Naive B cell (primary cell): ENCODE results near the gene GCNA. TPM values are rescaled to one million over a fixed set of nuclear protein-coding genes. Genes with fewer than 3 reads are reported as not detected.
"Not testable (repeated sequence)": the region's sequence is repeated elsewhere in the genome, so short reads cannot be mapped to it uniquely, and the experiment has no call there.

ENCODE experiments used
- ATAC-seq, 2 donors: fragments of 150-1000 bp; cut with Tn5 transposase; 2 replicates each; pipeline ENCODE4 v1.10.0; 2021; ENCODE audit warnings: low read depth in 2 of 2, mild to moderate bottlenecking in 2 of 2, moderate library complexity in 2 of 2
- DNase-seq: peaks from one replicate; pipeline ENCODE4 v3.0.0; 2022
- H3K27ac Mint-ChIP-seq, 6 donors: one replicate each; pipeline ENCODE4 v1.8.0; 2020 to 2022; ENCODE audit warnings: mild to moderate bottlenecking in 6 of 6, mixed read lengths in 6 of 6, moderate library complexity in 5 of 6, inconsistent platforms in 2 of 6
- H3K27me3 Mint-ChIP-seq, 3 donors: one replicate each; pipeline ENCODE4 v1.8.0; 2021 to 2022; ENCODE audit warnings: mixed read lengths in 3 of 3, mild to moderate bottlenecking in 1 of 3
- H3K36me3 Mint-ChIP-seq, 2 donors: one replicate each; pipeline ENCODE4 v1.8.0; 2020 to 2022; ENCODE audit warnings: mixed read lengths in 2 of 2, inconsistent platforms in 1 of 2, mild to moderate bottlenecking in 1 of 2
- H3K4me1 Mint-ChIP-seq, 3 donors: one replicate each; pipeline ENCODE4 v1.8.0; 2020 to 2022; ENCODE audit warnings: mixed read lengths in 3 of 3, inconsistent platforms in 1 of 3, mild to moderate bottlenecking in 1 of 3, moderate library complexity in 1 of 3
- H3K4me3 Mint-ChIP-seq, 8 donors: one replicate each; pipeline ENCODE4 v1.8.0; 2020 to 2022; ENCODE audit warnings: mild to moderate bottlenecking in 8 of 8, mixed read lengths in 8 of 8, moderate library complexity in 8 of 8, inconsistent platforms in 2 of 8
- H3K9me3 Mint-ChIP-seq, 7 donors: one replicate each; pipeline ENCODE4 v1.8.0; 2020 to 2022; ENCODE audit warnings: mixed read lengths in 7 of 7, mild to moderate bottlenecking in 5 of 7, inconsistent platforms in 2 of 7, moderate library complexity in 1 of 7
- polyA plus RNA-seq, 6 donors: library from polyadenylated mRNA; unstranded; fragments of 300-500 nt; fragmentation: Illumina TruSeq; gene quantifications; one replicate each; pipeline ENCODE4 v1.2.3, GENCODE V29; 2021; ENCODE audit warnings: low read depth in 6 of 6

Gene GCNA
- polyA plus RNA-seq, 6 donors from 2014 or later: 0.16 to 0.52 (median 0.19) TPM; not detected in 3

DNA sequence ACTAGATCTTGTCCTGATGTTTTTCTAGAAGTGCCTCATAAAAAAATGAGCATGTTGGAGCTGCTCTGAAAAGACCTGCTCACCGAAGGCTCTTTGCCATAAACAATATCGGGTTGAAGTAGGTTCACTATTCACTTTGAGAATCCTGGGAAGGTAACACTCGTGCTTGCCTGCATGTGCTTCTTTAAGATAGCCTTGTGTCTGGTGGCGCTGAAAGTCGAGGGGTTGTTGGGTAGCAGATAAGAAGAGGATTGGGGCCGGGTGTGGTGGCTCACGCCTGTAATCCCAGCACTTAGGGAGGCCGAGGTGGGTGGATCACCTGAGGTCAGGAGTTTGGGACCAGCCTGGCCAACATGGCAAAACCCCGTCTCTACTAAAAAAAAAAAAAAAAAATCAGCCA is 33.5 kb downstream of the GCNA start:
- H3K27me3 Mint-ChIP-seq, H3K9me3 Mint-ChIP-seq, H3K27ac Mint-ChIP-seq, DNase-seq, ATAC-seq, H3K4me3 Mint-ChIP-seq: not testable (repeated sequence)
- Mint-ChIP-seq H3K36me3 (peaks cover 8 to 27% of the 10 kb centered on the region in 2 donors), H3K4me1 (peaks cover 10 to 25% (median 19%) of the 10 kb centered on the region in 3 donors)

GRCh38 chrX:71612256-71612655 is 34.0 kb downstream of the GCNA start:
- H3K9me3 Mint-ChIP-seq: peaks cover 0 to 7% (median 0%) of the 10 kb centered on the region in 7 donors
- H3K4me1 Mint-ChIP-seq: peaks cover 10 to 24% (median 15%) of the 10 kb centered on the region in 3 donors
- H3K4me3 Mint-ChIP-seq: no peak overlapping the region
- ATAC-seq: no peak
- no peak for DNase-seq
- H3K36me3 Mint-ChIP-seq: peaks cover 8 to 26% of the 10 kb centered on the region in 2 donors
- H3K27me3 Mint-ChIP-seq: peaks cover 0 to 6% (median 0%) of the 10 kb centered on the region in 3 donors
- no peak overlapping the region for H3K27ac Mint-ChIP-seq

GRCh38 chrX:71615056-71615455 is 36.8 kb downstream of the GCNA start:
- H3K27ac Mint-ChIP-seq: peak overlapping the region in 2 of 6 donors; percentile 37 to 65
- peaks cover 24 to 33% (median 30%) of the 10 kb centered on the region in 3 donors for H3K4me1 Mint-ChIP-seq
- ATAC-seq (no peak), DNase-seq (no peak)
- H3K9me3 Mint-ChIP-seq: no peaks in the 10 kb centered on the region
- peaks cover 0 to 8% of the 10 kb centered on the region in 2 donors for H3K36me3 Mint-ChIP-seq
- H3K27me3 Mint-ChIP-seq: no peaks in the 10 kb centered on the region
- no peak overlapping the region for H3K4me3 Mint-ChIP-seq

- Mint-ChIP-seq H3K27ac (peak overlapping the region in 2 of 6 donors; percentile 65 to 91), H3K27me3 (no peaks in the 10 kb centered on the region), H3K4me3 (peak overlapping the region in 2 of 8 donors; percentile 43 to 81), H3K36me3 (peaks cover 0 to 6% of the 10 kb centered on the region in 2 donors), H3K4me1 (peaks cover 32 to 33% (median 33%) of the 10 kb centered on the region in 3 donors), H3K9me3 (no peaks in the 10 kb centered on the region)
- no peak for DNase-seq
- no peak for ATAC-seq
These were observed 37.7 kb downstream of the GCNA start for GRCh38 chrX:71615954-71616353.

GRCh38 chrX:71616672-71617529 is 38.7 kb downstream of the GCNA start:
- Mint-ChIP-seq H3K4me1 (peaks cover 32 to 35% (median 33%) of the 10 kb centered on the region in 3 donors), H3K4me3 (peak overlapping the region in 3 of 8 donors; percentile 47 to 73 (median 59)), H3K36me3 (no peaks in the 10 kb centered on the region), H3K27me3 (no peaks in the 10 kb centered on the region), H3K9me3 (no peaks in the 10 kb centered on the region), H3K27ac (peak overlapping the region in 3 of 6 donors; percentile 26 to 91 (median 72))
- ATAC-seq: no peak
- no peak for DNase-seq

- Mint-ChIP-seq H3K27ac (peak overlapping the region in 3 of 6 donors; percentile 49 to 92 (median 91)), H3K9me3 (peaks cover 0 to 2% (median 0%) of the 10 kb centered on the region in 7 donors), H3K36me3 (no peaks in the 10 kb centered on the region), H3K27me3 (no peaks in the 10 kb centered on the region), H3K4me3 (peak overlapping the region in 6 of 8 donors; percentile 24 to 67 (median 54)), H3K4me1 (peaks cover 35 to 43% (median 35%) of the 10 kb centered on the region in 3 donors)
- DNase-seq (no peak), ATAC-seq (no peak)
These were observed 39.5 kb downstream of the GCNA start for GRCh38 chrX:71617742-71618141.

DNA sequence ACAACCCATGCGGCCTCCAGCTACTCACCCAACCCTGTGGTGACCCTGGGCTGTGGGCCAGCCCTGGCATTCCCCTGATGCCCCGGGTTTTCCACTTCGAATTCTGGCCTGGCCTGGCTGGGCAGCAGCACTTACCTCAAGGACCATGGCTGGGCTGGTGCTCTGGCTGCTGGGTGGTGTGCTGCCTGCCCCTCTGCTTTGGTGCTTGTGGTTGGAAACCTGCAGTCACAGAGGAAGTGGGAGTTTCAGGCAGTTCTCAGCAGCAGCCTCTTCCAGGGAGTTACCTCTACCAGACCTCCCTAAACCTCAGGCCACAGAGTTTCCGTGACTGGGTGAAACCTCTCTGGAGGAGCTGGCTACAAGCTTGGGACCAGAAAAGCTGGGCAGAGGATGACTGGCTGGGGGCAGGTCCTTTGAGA is 40.1 kb downstream of the GCNA start, which contains the start of gene CXCR3:
Gene CXCR3 (minus strand): TSS at position 209 of the 419 bp plus-strand sequence. CDS start 62 bp downstream, at position 147.
- Mint-ChIP-seq H3K4me3 (peak within 1 kb of the TSS in 7 of 8 donors; percentile 41 to 79 (median 62)), H3K27ac (peak within 1 kb of the TSS; percentile 78 to 92 (median 83)), H3K4me1 (peaks cover 39 to 49% (median 40%) of the 10 kb centered on the region in 3 donors), H3K36me3 (no peaks in the 10 kb centered on the region), H3K27me3 (no peaks in the 10 kb centered on the region), H3K9me3 (peaks cover 0 to 2% (median 0%) of the 10 kb centered on the region in 7 donors)
- ATAC-seq (peak; percentile 24 to 26), DNase-seq (no peak)

DNA sequence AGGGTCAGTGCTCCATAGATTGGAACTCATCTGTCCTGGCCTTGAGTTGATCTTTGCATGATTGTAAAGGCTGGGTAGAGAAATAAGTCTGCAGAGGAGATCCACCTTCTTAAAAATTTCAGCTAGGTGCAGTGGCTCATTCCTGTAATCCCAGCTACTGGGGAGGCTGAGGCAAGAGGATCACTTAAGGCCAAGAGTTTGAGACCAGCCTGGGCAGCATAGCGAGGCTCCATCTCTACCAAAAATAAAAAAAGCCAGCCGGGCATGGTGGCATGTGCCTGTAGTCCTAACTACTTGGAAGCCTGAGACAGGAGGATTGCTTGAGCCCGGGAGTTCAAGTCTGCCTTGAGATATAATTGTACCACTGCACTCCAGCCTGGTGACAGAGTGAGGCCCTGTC is 40.5 kb downstream of the GCNA start:
- Mint-ChIP-seq H3K4me3 (peak overlapping the region in 4 of 8 donors; percentile 32 to 63 (median 50)), H3K27me3 (no peaks in the 10 kb centered on the region), H3K4me1 (peaks cover 43 to 53% (median 45%) of the 10 kb centered on the region in 3 donors), H3K9me3 (peaks cover 0 to 2% (median 0%) of the 10 kb centered on the region in 7 donors), H3K36me3 (no peaks in the 10 kb centered on the region), H3K27ac (peak overlapping the region in 5 of 6 donors; percentile 78 to 91 (median 80))
- no peak for DNase-seq
- no peak for ATAC-seq

GRCh38 chrX:71619193-71619592 is 41.0 kb downstream of the GCNA start:
- Mint-ChIP-seq H3K27me3 (no peaks in the 10 kb centered on the region), H3K36me3 (no peaks in the 10 kb centered on the region), H3K9me3 (peaks cover 0 to 2% (median 0%) of the 10 kb centered on the region in 7 donors), H3K4me3 (peak overlapping the region in 4 of 8 donors; percentile 32 to 71 (median 61)), H3K4me1 (peaks cover 45 to 56% (median 47%) of the 10 kb centered on the region in 3 donors), H3K27ac (peak overlapping the region in 5 of 6 donors; percentile 39 to 91 (median 80))
- ATAC-seq: peak; percentile 68 to 73
- peak; percentile 50 for DNase-seq

GRCh38 chrX:71619986-71620385 is 41.7 kb downstream of the GCNA start:
- no peaks in the 10 kb centered on the region for H3K36me3 Mint-ChIP-seq
- peaks cover 45 to 56% (median 47%) of the 10 kb centered on the region in 3 donors for H3K4me1 Mint-ChIP-seq
- no peak overlapping the region for H3K4me3 Mint-ChIP-seq
- no peak for DNase-seq
- no peaks in the 10 kb centered on the region for H3K27me3 Mint-ChIP-seq
- no peak for ATAC-seq
- peaks cover 0 to 2% (median 0%) of the 10 kb centered on the region in 7 donors for H3K9me3 Mint-ChIP-seq
- peak overlapping the region in 5 of 6 donors; percentile 66 to 91 (median 85) for H3K27ac Mint-ChIP-seq

DNA sequence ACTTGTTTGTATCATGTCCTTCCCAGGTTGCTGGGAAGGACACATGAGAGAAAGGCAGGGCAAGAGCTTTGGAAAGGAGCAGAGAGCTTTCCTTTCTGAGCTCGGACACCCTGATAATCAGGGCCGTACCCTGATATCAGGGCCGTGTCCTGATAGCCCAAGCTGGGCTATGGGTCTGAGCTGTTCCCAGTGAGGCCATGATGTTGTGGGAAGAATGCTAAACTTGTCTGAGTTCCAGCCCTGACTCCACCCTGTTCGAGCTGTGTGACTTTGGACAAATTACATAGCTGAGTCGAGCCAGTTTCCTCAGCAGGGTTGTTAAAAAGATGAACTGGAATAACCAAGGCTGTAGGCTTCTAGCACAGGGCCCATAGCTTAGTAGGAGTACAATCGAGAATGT is 43.4 kb downstream of the GCNA start:
- H3K4me1 Mint-ChIP-seq: peaks cover 38 to 53% (median 38%) of the 10 kb centered on the region in 3 donors
- ATAC-seq (no peak), DNase-seq (no peak)
- peaks cover 0 to 2% (median 0%) of the 10 kb centered on the region in 7 donors for H3K9me3 Mint-ChIP-seq
- no peaks in the 10 kb centered on the region for H3K36me3 Mint-ChIP-seq
- H3K27ac Mint-ChIP-seq: peak overlapping the region in 5 of 6 donors; percentile 12 to 93 (median 69)
- H3K4me3 Mint-ChIP-seq: no peak overlapping the region
- H3K27me3 Mint-ChIP-seq: no peaks in the 10 kb centered on the region

DNA sequence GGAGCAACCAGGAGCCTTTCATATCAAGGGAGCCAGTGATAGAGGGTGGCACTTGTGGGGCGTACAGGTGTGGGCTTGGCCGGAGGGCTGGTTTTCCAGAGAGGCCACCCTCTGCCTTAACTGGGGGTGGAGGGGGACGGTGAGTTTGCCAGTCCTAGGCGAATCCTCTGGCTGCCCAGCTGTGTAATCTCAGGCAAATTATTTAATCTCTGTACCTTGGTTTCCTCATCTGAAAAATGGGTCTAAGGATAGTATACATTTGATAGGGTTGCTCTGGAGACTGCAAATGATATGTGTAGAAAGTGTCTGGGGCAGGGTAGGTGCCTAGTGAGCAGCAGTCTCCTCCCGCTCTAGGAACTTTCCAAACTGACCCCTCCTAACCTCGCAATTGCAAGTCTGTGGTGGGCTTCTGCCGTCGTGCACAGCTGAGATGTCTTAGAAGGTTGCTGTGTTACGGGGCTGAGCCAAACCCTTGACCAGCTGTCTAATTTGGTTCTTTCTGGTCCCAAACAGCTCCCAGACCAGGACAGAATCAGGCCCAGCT is 43.9 kb downstream of the GCNA start:
- Mint-ChIP-seq H3K36me3 (no peaks in the 10 kb centered on the region), H3K4me1 (peaks cover 38 to 53% (median 41%) of the 10 kb centered on the region in 3 donors), H3K4me3 (peak overlapping the region in 2 of 8 donors; percentile 4 to 62), H3K27ac (peak overlapping the region in 4 of 6 donors; percentile 47 to 93 (median 76)), H3K9me3 (peaks cover 0 to 2% (median 0%) of the 10 kb centered on the region in 7 donors), H3K27me3 (no peaks in the 10 kb centered on the region)
- ATAC-seq: no peak
- DNase-seq: no peak
